Smooth muscle cell (in vitro differentiated cells): ENCODE measurements around the gene IMMP2L. TPM values are rescaled to one million over a fixed set of nuclear protein-coding genes. Genes with fewer than 3 reads are reported as not detected.

Source experiments
- DNase-seq: peaks from one replicate; lab custom pipeline; 2025; ENCODE audit not compliant: unreplicated experiment; lab: John Stamatoyannopoulos, UW
- H2AFZ ChIP-seq: fragments of 200-600 bp; sonication (generic); 2 replicates; pipeline ENCODE4 v1.6.0; 2016; ENCODE audit warnings: antibody characterized with exemption, low read depth, mild to moderate bottlenecking
- H3F3A ChIP-seq: fragments of 200-600 bp; sonication (generic); 2 replicates; pipeline ENCODE4 v1.6.0; 2017; ENCODE audit warnings: antibody characterized with exemption, low read depth
- H3K27ac ChIP-seq: fragments of 200-600 bp; sonication (generic); 2 replicates; pipeline ENCODE4 v1.5.1; 2016; ENCODE audit warnings: low read depth, mild to moderate bottlenecking
- H3K27me3 ChIP-seq: fragments of 200-600 bp; sonication (generic); 2 replicates; pipeline ENCODE4 v1.6.1; 2016; ENCODE audit warnings: low read depth, mild to moderate bottlenecking
- H3K36me3 ChIP-seq: fragments of 200-600 bp; sonication (generic); 2 replicates; pipeline ENCODE4 v1.5.1; 2016; ENCODE audit warnings: low read depth
- H3K4me1 ChIP-seq: fragments of 200-600 bp; sonication (generic); 2 replicates; pipeline ENCODE4 v1.5.1; 2016; ENCODE audit warnings: low read depth
- H3K4me2 ChIP-seq: fragments of 200-600 bp; sonication (generic); 2 replicates; pipeline ENCODE4 v1.6.0; 2016; ENCODE audit warnings: mild to moderate bottlenecking
- H3K4me3 ChIP-seq: fragments of 200-600 bp; sonication (generic); 2 replicates; pipeline ENCODE4 v1.5.1; 2016; ENCODE audit warnings: mild to moderate bottlenecking
- H3K79me2 ChIP-seq: fragments of 200-600 bp; sonication (generic); 2 replicates; pipeline ENCODE4 v1.6.0; 2016; ENCODE audit warnings: low read depth, mild to moderate bottlenecking
- H3K9ac ChIP-seq: fragments of 200-600 bp; sonication (generic); 2 replicates; pipeline ENCODE4 v1.6.0; 2016; ENCODE audit warnings: low read depth
- H3K9me3 ChIP-seq: fragments of 200-600 bp; sonication (generic); replicated peaks from 2 replicates; pipeline ENCODE4 v1.5.1; 2016; ENCODE audit warnings: low read depth
- H4K20me1 ChIP-seq: fragments of 200-600 bp; sonication (generic); 2 replicates; pipeline ENCODE4 v1.6.0; 2016; ENCODE audit warnings: low read depth
- CTCF ChIP-seq: fragments of 200-600 bp; sonication (generic); IDR thresholded peaks from 2 replicates; pipeline ENCODE4 v1.5.1; 2017; ENCODE audit warnings: borderline replicate concordance, mild to moderate bottlenecking, antibody characterized with exemption; ENCODE audit not compliant: insufficient read depth, poor library complexity, severe bottlenecking
- WGBS: methylation state at CpG from one replicate; pipeline ENCODE4 v1.1.7; 2016; ENCODE audit warnings: low lambda C conversion rate; 5-methylcytosine and 5-hydroxymethylcytosine counted together
- polyA plus RNA-seq: library from polyadenylated mRNA; unstranded; fragments of >200 nt; fragmentation: Nextera tagmentation; extraction: Ambion mirVana; gene quantifications from 2 replicates; pipeline ENCODE4 v1.2.1, GENCODE V29; 2016
- total RNA-seq: library from RNA; depleted of rRNA; stranded (reverse); fragments of >200 nt; gene quantifications from 2 replicates; pipeline ENCODE4 v1.2.3, GENCODE V29; 2014

Gene IMMP2L
- total and polyA plus RNA-seq, 2 experiments from 2014 or later = 10.9 to 11.1 TPM

DNA sequence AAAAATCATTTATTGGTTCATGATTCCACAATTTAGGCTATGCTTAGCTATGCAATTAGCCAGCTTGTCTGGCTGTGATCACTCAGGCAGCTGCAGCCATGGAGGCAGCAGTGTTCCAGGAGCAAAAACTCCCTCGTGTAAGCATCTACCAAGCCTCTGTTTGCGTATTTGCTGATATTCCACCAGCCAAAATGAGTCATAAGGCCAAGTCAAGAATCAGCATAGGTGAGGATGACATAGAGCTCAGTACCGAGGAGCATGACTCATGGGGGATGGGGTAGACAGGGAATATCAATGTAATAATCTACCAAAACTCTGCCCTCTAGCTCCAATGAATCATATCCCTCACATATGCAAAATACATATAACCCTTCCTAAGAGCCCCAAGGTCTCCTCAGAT lies 63.3 kb downstream of the IMMP2L start:
- Histone ChIP-seq H3K4me1 (no peaks in the 10 kb centered on the region), H3K79me2 (no peaks in the 10 kb centered on the region), H2AFZ (no peak overlapping the region), H3K4me3 (no peak overlapping the region), H3F3A (no peaks in the 10 kb centered on the region), H3K4me2 (no peak overlapping the region), H4K20me1 (no peaks in the 10 kb centered on the region), H3K27ac (no peak overlapping the region), H3K9me3 (no peaks in the 10 kb centered on the region), H3K9ac (no peak overlapping the region), H3K27me3 (no peaks in the 10 kb centered on the region), H3K36me3 (no peaks in the 10 kb centered on the region)
- TF ChIP-seq CTCF = no peak
- 76% methylated on average over 3 of the region's 3 CpGs for WGBS
- no peak for DNase-seq

GRCh38 chr7:111498391-111499007 lies 63.8 kb downstream of the IMMP2L start:
- no peak overlapping the region for H3K9ac ChIP-seq
- no peaks in the 10 kb centered on the region for H4K20me1 ChIP-seq
- no peak overlapping the region for H3K4me2 ChIP-seq
- DNase-seq = no peak
- no peak overlapping the region for H2AFZ ChIP-seq
- WGBS = 90% methylated on average over 2 of the region's 2 CpGs
- no peaks in the 10 kb centered on the region for H3K27me3 ChIP-seq
- H3F3A ChIP-seq = no peaks in the 10 kb centered on the region
- no peaks in the 10 kb centered on the region for H3K36me3 ChIP-seq
- no peaks in the 10 kb centered on the region for H3K4me1 ChIP-seq
- no peak overlapping the region for H3K4me3 ChIP-seq
- no peaks in the 10 kb centered on the region for H3K79me2 ChIP-seq
- H3K9me3 ChIP-seq = no peaks in the 10 kb centered on the region
- no peak for TF ChIP-seq CTCF
- no peak overlapping the region for H3K27ac ChIP-seq

- no peaks in the 10 kb centered on the region for H3K9me3 ChIP-seq
- no peaks in the 10 kb centered on the region for H3K79me2 ChIP-seq
- TF ChIP-seq CTCF = no peak
- 99% methylated on average over 2 of the region's 2 CpGs for WGBS
- H3K27me3 ChIP-seq = no peaks in the 10 kb centered on the region
- H3K4me2 ChIP-seq = no peak overlapping the region
- H4K20me1 ChIP-seq = no peaks in the 10 kb centered on the region
- no peak overlapping the region for H3K27ac ChIP-seq
- H2AFZ ChIP-seq = no peak overlapping the region
- H3F3A ChIP-seq = no peaks in the 10 kb centered on the region
- no peak for DNase-seq
- H3K36me3 ChIP-seq = no peaks in the 10 kb centered on the region
- H3K4me3 ChIP-seq = no peak overlapping the region
- no peak overlapping the region for H3K9ac ChIP-seq
- H3K4me1 ChIP-seq = no peaks in the 10 kb centered on the region
Observed at GRCh38 chr7:111495173-111495810, 67.0 kb downstream of the IMMP2L start.

DNA sequence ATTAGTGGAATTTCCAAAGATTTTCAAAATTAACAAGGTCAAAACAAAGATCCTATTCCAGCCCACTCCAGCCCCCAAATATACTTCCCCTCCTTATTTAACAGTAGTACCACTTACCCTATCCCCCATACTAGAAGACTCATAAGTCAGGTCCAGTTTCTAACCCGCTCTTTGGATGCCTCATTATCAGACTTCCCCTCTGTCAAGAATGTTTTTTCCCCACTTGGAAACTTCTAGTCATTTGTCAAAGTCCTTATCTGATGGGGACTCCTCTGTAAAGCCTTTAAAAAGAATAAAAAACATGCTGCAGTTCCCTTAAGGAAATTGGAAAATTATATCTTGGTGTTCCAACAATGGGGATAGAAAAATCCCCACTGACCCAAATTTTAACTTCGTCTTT lies 70.1 kb downstream of the IMMP2L start:
- no peaks in the 10 kb centered on the region for H3K36me3 ChIP-seq
- DNase-seq = no peak
- no peak for TF ChIP-seq CTCF
- H3F3A ChIP-seq = no peaks in the 10 kb centered on the region
- no peaks in the 10 kb centered on the region for H3K4me1 ChIP-seq
- no peak overlapping the region for H3K27ac ChIP-seq
- no peak overlapping the region for H3K4me2 ChIP-seq
- no peaks in the 10 kb centered on the region for H3K79me2 ChIP-seq
- no peaks in the 10 kb centered on the region for H3K27me3 ChIP-seq
- 85% methylated on average over 2 of the region's 2 CpGs for WGBS
- no peaks in the 10 kb centered on the region for H4K20me1 ChIP-seq
- H3K9me3 ChIP-seq = no peaks in the 10 kb centered on the region
- H3K9ac ChIP-seq = no peak overlapping the region
- H3K4me3 ChIP-seq = no peak overlapping the region
- H2AFZ ChIP-seq = no peak overlapping the region
